SK-N-SH treated with all-trans-retinoic acid at 6 μM for 48 hours (cell line): Measurements from ENCODE around the gene ALG12.
A peak's percentile ranks its signal among the peaks of the same experiment; 100 is the strongest.

Experiments used
- ATAC-seq: fragments of 200-7000 bp; cut with Tn5 transposase; 3 replicates; pipeline ENCODE4 v1.9.1; 2020; ENCODE audit warnings: mild to moderate bottlenecking, moderate library complexity
- ARNTL ChIP-seq: fragments of 450-650 bp; formaldehyde crosslinking; IDR thresholded peaks from 2 replicates; pipeline ENCODE4 v1.5.0; 2020; ENCODE audit warnings: low read depth, mild to moderate bottlenecking, moderate library complexity, borderline replicate concordance
- BACH2 ChIP-seq: fragments of 250-450 bp; sonication (Bioruptor Pico); IDR thresholded peaks from 2 replicates; pipeline ENCODE4 v1.9.0; 2021; ENCODE audit warnings: mild to moderate bottlenecking, borderline replicate concordance
- CSDC2 ChIP-seq: fragments of 250-450 bp; sonication (Bioruptor Pico); IDR thresholded peaks from 2 replicates; pipeline ENCODE4 v1.5.0; 2020; ENCODE audit warnings: mild to moderate bottlenecking, moderate library complexity
- GLIS3 ChIP-seq: fragments of 250-450 bp; sonication (Bioruptor Pico); IDR thresholded peaks from 2 replicates; pipeline ENCODE4 v1.5.0; 2020; ENCODE audit warnings: mild to moderate bottlenecking, moderate library complexity
- ISL1 ChIP-seq: fragments of 250-450 bp; sonication (Bioruptor Pico); IDR thresholded peaks from 2 replicates; pipeline ENCODE4 v2.1.2; 2022; ENCODE audit warnings: mild to moderate bottlenecking, moderate library complexity
- OSR1 ChIP-seq: fragments of 250-450 bp; sonication (Bioruptor Pico); IDR thresholded peaks from 2 replicates; pipeline ENCODE4 v1.8.0; 2022; ENCODE audit warnings: moderate library complexity, mild to moderate bottlenecking, inconsistent platforms
- PPARA ChIP-seq: fragments of 250-450 bp; sonication (Bioruptor Pico); IDR thresholded peaks from 2 replicates; pipeline ENCODE4 v1.5.0; 2020; ENCODE audit warnings: mild to moderate bottlenecking, borderline replicate concordance
- RARB ChIP-seq: fragments of 250-450 bp; sonication (Bioruptor Pico); IDR thresholded peaks from 2 replicates; pipeline ENCODE4 v1.8.0; 2021; ENCODE audit warnings: mild to moderate bottlenecking, moderate library complexity
- SNAI2 ChIP-seq: fragments of 250-450 bp; sonication (Bioruptor Pico); IDR thresholded peaks from 2 replicates; pipeline ENCODE4 v1.5.0; 2020; ENCODE audit warnings: mild to moderate bottlenecking, moderate library complexity
- TCF4 ChIP-seq: fragments of 250-450 bp; sonication (Bioruptor Pico); IDR thresholded peaks from 2 replicates; pipeline ENCODE4 v1.8.0; 2021; ENCODE audit warnings: mild to moderate bottlenecking, moderate library complexity, borderline replicate concordance
- TOX ChIP-seq: fragments of 250-450 bp; sonication (Bioruptor Pico); IDR thresholded peaks from 2 replicates; pipeline ENCODE4 v1.8.0; 2021; ENCODE audit warnings: mild to moderate bottlenecking, moderate library complexity, borderline replicate concordance
- ZC3H10 ChIP-seq: fragments of 250-450 bp; sonication (Bioruptor Pico); IDR thresholded peaks from 2 replicates; pipeline ENCODE4 v1.5.1; 2021; ENCODE audit warnings: mild to moderate bottlenecking, moderate library complexity
- ZFP3 ChIP-seq: fragments of 250-450 bp; sonication (Bioruptor Pico); IDR thresholded peaks from 2 replicates; pipeline ENCODE4 v1.5.0; 2020; ENCODE audit warnings: mild to moderate bottlenecking, moderate library complexity
- ZFP30 ChIP-seq: fragments of 450-650 bp; formaldehyde crosslinking; IDR thresholded peaks from 2 replicates; pipeline ENCODE4 v1.5.0; 2022; ENCODE audit warnings: mild to moderate bottlenecking, moderate library complexity
- ZNF565 ChIP-seq: fragments of 450-650 bp; formaldehyde crosslinking; conservative IDR thresholded peaks from 2 replicates; pipeline ENCODE4 v1.5.0; 2020; ENCODE audit warnings: low read depth, mild to moderate bottlenecking, moderate library complexity
- ZNF70 ChIP-seq: fragments of 450-650 bp; formaldehyde crosslinking; IDR thresholded peaks from 2 replicates; pipeline ENCODE4 v1.5.0; 2020; ENCODE audit warnings: mild to moderate bottlenecking, moderate library complexity
- ZNF8 ChIP-seq: fragments of 450-650 bp; formaldehyde crosslinking; IDR thresholded peaks from 2 replicates; pipeline ENCODE4 v1.5.0; 2020; ENCODE audit warnings: mild to moderate bottlenecking, moderate library complexity
- TF ChIP-seq, protein P1 (sequence below): fragments of 250-450 bp; sonication (Bioruptor Pico); IDR thresholded peaks from 2 replicates; pipeline ENCODE4 v1.8.0; 2020; ENCODE audit warnings: mild to moderate bottlenecking, moderate library complexity, borderline replicate concordance
- TF ChIP-seq, protein P2 (sequence below): fragments of 250-450 bp; sonication (Bioruptor Pico); IDR thresholded peaks from 2 replicates; pipeline ENCODE4 v1.8.0; 2021; ENCODE audit warnings: low read depth, mild to moderate bottlenecking, moderate library complexity, borderline replicate concordance
- TF ChIP-seq, protein P3 (sequence below): fragments of 250-450 bp; sonication (Bioruptor Pico); IDR thresholded peaks from 2 replicates; pipeline ENCODE4 v1.5.1; 2020; ENCODE audit warnings: low read depth, mild to moderate bottlenecking, moderate library complexity
- TF ChIP-seq, protein P4 (sequence below): fragments of 250-450 bp; sonication (Bioruptor Pico); IDR thresholded peaks from 2 replicates; pipeline ENCODE4 v1.5.1; 2021; ENCODE audit warnings: mild to moderate bottlenecking, moderate library complexity
- TF ChIP-seq, protein P5 (sequence below): fragments of 250-450 bp; sonication (Bioruptor Pico); IDR thresholded peaks from 2 replicates; pipeline ENCODE4 v1.5.0; 2020; ENCODE audit warnings: mild to moderate bottlenecking, moderate library complexity

The ALG12 gene

DNA sequence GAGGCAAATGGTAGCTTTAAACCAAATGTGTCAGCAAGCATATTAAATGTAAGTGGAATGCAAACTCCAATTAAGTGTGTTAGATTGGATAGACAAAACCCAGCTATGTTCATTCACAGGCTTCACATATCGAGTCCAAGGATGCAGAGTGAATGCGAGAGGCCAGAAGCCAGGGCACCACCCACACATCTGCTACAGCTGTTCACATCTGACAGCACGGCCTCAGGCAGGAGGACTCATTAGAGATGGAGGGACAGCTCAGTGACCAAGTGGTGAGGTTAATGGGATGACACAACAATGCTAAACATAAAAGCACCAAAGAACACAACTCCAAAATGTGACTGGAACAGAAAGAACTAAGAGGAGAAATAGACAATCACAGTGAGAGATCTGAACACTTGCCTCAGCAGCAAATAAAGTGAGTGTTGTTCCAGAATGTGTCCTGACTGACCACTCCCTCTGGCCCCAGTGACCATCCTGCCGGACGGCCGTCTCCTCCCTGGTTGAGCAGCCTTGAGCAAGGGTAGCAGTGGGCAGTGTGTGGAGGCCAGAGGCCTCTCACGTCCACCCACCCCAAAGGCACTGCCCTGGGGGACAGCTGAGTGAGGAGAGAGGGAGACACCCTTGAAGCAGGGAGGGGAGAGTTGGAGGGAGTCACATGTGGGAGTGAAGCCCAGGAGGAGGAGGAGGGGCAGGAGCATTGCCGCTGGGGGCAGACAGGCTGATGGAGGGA lies 23.8 kb downstream of the ALG12 start:
- ATAC-seq: peak; percentile 30; the same call in 2 of the 3 replicates

DNA sequence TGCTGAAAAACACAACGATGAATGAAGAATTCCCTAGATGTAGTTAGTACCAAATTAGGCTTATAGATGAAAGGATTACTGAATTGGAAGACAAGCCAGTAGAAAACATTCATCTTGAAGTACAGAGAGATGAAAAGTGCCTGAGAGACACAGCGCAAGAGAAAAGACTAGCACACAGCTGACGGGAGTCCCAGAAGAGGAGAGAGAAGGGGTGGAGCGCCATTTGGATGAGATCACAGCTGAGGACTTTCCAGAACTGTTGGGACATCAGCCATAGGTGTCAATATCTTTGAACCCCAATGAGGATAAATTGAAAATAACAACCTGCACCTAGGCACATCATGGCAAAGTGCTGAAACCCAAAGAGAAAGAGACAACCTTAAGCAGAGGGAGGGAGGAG lies 25.2 kb downstream of the ALG12 start:
- ATAC-seq: no peak
- TF ChIP-seq, protein P1, sequence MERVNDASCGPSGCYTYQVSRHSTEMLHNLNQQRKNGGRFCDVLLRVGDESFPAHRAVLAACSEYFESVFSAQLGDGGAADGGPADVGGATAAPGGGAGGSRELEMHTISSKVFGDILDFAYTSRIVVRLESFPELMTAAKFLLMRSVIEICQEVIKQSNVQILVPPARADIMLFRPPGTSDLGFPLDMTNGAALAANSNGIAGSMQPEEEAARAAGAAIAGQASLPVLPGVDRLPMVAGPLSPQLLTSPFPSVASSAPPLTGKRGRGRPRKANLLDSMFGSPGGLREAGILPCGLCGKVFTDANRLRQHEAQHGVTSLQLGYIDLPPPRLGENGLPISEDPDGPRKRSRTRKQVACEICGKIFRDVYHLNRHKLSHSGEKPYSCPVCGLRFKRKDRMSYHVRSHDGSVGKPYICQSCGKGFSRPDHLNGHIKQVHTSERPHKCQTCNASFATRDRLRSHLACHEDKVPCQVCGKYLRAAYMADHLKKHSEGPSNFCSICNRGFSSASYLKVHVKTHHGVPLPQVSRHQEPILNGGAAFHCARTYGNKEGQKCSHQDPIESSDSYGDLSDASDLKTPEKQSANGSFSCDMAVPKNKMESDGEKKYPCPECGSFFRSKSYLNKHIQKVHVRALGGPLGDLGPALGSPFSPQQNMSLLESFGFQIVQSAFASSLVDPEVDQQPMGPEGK (CRISPR knock-in tag): no peak
- TF ChIP-seq TCF4 (no peak), GLIS3 (CRISPR knock-in tag) (no peak), ZC3H10 (CRISPR knock-in tag) (no peak), ARNTL (no peak), ZNF8 (CRISPR knock-in tag) (no peak), SNAI2 (CRISPR knock-in tag) (no peak)
- TF ChIP-seq, protein P2, sequence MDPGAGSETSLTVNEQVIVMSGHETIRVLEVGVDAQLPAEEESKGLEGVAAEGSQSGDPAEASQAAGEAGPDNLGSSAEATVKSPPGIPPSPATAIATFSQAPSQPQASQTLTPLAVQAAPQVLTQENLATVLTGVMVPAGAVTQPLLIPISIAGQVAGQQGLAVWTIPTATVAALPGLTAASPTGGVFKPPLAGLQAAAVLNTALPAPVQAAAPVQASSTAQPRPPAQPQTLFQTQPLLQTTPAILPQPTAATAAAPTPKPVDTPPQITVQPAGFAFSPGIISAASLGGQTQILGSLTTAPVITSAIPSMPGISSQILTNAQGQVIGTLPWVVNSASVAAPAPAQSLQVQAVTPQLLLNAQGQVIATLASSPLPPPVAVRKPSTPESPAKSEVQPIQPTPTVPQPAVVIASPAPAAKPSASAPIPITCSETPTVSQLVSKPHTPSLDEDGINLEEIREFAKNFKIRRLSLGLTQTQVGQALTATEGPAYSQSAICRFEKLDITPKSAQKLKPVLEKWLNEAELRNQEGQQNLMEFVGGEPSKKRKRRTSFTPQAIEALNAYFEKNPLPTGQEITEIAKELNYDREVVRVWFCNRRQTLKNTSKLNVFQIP (CRISPR knock-in tag): no peak

More for the DNA sequence above, 23.8 kb downstream of the ALG12 start:
- TF ChIP-seq, protein P3, sequence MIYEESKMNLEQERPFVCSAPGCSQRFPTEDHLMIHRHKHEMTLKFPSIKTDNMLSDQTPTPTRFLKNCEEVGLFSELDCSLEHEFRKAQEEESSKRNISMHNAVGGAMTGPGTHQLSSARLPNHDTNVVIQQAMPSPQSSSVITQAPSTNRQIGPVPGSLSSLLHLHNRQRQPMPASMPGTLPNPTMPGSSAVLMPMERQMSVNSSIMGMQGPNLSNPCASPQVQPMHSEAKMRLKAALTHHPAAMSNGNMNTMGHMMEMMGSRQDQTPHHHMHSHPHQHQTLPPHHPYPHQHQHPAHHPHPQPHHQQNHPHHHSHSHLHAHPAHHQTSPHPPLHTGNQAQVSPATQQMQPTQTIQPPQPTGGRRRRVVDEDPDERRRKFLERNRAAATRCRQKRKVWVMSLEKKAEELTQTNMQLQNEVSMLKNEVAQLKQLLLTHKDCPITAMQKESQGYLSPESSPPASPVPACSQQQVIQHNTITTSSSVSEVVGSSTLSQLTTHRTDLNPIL (CRISPR knock-in tag): no peak
- TF ChIP-seq ZFP30 (CRISPR knock-in tag) (no peak), TCF4 (no peak), ZFP3 (no peak), PPARA (CRISPR knock-in tag) (no peak), TOX (CRISPR knock-in tag) (no peak), BACH2 (no peak), ZC3H10 (CRISPR knock-in tag) (no peak), OSR1 (no peak)
- TF ChIP-seq, protein P1 (CRISPR knock-in tag): no peak
- TF ChIP-seq, all 23 proteins: peak for 0

DNA sequence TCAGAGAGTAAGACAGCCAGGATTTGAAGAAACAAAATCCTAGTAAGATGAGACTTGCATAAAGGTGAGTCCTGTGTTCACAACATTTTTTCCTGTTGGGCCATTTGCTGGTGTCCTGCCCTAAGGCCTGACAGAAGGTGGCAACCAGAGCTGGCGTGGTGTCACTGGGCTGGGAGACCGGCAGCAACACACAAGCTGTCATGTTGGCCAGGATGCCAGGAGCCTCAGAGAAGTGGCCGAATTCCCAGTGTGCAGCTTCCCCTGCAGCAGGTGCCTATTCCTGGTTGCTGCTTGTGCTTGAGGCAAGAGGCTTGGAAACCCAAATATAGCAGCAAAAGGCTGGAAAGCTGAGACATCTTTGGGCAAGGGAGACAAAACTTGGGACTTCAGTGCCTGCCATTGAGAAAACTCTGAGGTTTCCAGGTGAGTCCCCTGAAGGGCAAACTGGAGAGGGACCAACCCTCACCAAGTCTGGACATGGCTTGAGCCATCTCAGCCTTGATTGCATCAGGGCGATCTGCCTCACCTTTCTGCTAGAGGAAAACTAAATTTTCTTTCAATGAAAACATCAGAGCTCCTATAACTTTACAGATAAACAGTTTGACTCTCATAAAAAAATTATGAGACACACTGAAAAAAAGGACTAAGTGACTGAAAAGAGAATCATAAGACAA lies 25.9 kb downstream of the ALG12 start:
- no peak for ATAC-seq
- TF ChIP-seq RARB (CRISPR knock-in tag) (no peak), TCF4 (no peak), ARNTL (no peak), ZNF70 (CRISPR knock-in tag) (no peak), SNAI2 (CRISPR knock-in tag) (no peak), ZNF565 (CRISPR knock-in tag) (no peak)

DNA sequence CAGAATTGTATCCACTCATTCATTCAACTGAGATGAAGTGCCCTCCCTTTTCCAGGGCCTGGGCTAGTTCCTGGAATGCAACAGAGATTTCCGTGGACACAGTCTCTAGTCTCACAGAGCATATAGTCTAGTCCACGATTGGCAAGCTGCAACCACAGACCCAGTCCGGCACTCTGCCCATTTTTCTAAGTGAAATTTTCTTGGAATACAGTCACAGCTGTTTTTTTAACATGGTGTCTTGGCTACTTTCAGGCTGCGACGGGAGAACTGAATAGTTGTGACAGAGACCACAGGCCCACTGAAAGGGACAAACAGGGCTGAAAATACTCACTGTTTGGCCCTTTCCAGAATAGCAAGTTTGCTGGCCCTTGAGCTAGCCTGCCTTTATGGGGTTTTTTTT lies 29.2 kb downstream of the ALG12 start:
- ATAC-seq: no peak
- TF ChIP-seq ZFP30 (CRISPR knock-in tag): no peak

DNA sequence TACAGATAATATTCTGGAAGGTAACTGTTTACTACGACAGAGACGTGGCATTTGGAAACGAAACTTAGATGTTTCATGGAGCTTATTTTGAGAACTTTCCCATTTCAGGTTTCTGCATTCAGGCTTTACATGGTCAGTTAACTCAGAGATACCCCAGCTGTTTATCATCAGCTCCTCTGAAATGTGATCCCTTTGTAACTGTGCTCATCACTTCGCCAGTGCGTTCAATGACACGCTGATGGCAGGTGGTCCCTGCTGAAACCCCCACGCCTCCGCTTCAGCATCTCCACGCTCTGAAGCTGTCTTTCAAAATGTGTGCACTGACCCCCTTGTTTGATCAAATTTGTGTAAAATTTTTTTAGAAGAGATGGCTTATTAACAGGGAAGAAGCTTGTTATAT lies 30.5 kb downstream of the ALG12 start:
- no peak for ATAC-seq
- TF ChIP-seq CSDC2 (no peak), ZNF565 (CRISPR knock-in tag) (no peak), ZC3H10 (CRISPR knock-in tag) (no peak), RARB (CRISPR knock-in tag) (no peak), PPARA (CRISPR knock-in tag) (no peak), ISL1 (CRISPR knock-in tag) (no peak), TOX (CRISPR knock-in tag) (no peak), ZNF8 (CRISPR knock-in tag) (no peak), TCF4 (no peak)
- TF ChIP-seq, protein P4, sequence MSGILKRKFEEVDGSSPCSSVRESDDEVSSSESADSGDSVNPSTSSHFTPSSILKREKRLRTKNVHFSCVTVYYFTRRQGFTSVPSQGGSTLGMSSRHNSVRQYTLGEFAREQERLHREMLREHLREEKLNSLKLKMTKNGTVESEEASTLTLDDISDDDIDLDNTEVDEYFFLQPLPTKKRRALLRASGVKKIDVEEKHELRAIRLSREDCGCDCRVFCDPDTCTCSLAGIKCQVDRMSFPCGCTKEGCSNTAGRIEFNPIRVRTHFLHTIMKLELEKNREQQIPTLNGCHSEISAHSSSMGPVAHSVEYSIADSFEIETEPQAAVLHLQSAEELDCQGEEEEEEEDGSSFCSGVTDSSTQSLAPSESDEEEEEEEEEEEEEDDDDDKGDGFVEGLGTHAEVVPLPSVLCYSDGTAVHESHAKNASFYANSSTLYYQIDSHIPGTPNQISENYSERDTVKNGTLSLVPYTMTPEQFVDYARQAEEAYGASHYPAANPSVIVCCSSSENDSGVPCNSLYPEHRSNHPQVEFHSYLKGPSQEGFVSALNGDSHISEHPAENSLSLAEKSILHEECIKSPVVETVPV: no peak
- TF ChIP-seq, protein P5, sequence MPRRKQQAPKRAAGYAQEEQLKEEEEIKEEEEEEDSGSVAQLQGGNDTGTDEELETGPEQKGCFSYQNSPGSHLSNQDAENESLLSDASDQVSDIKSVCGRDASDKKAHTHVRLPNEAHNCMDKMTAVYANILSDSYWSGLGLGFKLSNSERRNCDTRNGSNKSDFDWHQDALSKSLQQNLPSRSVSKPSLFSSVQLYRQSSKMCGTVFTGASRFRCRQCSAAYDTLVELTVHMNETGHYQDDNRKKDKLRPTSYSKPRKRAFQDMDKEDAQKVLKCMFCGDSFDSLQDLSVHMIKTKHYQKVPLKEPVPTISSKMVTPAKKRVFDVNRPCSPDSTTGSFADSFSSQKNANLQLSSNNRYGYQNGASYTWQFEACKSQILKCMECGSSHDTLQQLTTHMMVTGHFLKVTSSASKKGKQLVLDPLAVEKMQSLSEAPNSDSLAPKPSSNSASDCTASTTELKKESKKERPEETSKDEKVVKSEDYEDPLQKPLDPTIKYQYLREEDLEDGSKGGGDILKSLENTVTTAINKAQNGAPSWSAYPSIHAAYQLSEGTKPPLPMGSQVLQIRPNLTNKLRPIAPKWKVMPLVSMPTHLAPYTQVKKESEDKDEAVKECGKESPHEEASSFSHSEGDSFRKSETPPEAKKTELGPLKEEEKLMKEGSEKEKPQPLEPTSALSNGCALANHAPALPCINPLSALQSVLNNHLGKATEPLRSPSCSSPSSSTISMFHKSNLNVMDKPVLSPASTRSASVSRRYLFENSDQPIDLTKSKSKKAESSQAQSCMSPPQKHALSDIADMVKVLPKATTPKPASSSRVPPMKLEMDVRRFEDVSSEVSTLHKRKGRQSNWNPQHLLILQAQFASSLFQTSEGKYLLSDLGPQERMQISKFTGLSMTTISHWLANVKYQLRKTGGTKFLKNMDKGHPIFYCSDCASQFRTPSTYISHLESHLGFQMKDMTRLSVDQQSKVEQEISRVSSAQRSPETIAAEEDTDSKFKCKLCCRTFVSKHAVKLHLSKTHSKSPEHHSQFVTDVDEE (CRISPR knock-in tag): no peak
